Adrenal gland (tissue), 5 donors: ENCODE results near the gene ZNF414.

ENCODE experiments used
- POLR2A ChIP-seq, 2 donors: fragments of 450-650 bp; IDR thresholded peaks; one replicate each; pipeline ENCODE4 v1.6.1; 2017; ENCODE audit warnings: antibody characterized with exemption in 2 of 2, mild to moderate bottlenecking in 2 of 2, moderate library complexity in 1 of 2
- TF ChIP-seq, protein P1 (sequence below), 6 experiments: fragments of 450-650 bp in 4 of 6; fragments of 200-600 bp in 2 of 6; sonication (generic) in 1 of 6; IDR thresholded peaks; 1 replicate in 5 of 6; 2 replicates in 1 of 6; pipeline versions ENCODE4 v1.5.1 to v1.8.0; 2016 to 2021; ENCODE audit warnings: antibody characterized with exemption in 6 of 6, mild to moderate bottlenecking in 2 of 6, moderate library complexity in 1 of 6
- donor health status: DM: no; HTN: no; CAD: no.

DNA sequence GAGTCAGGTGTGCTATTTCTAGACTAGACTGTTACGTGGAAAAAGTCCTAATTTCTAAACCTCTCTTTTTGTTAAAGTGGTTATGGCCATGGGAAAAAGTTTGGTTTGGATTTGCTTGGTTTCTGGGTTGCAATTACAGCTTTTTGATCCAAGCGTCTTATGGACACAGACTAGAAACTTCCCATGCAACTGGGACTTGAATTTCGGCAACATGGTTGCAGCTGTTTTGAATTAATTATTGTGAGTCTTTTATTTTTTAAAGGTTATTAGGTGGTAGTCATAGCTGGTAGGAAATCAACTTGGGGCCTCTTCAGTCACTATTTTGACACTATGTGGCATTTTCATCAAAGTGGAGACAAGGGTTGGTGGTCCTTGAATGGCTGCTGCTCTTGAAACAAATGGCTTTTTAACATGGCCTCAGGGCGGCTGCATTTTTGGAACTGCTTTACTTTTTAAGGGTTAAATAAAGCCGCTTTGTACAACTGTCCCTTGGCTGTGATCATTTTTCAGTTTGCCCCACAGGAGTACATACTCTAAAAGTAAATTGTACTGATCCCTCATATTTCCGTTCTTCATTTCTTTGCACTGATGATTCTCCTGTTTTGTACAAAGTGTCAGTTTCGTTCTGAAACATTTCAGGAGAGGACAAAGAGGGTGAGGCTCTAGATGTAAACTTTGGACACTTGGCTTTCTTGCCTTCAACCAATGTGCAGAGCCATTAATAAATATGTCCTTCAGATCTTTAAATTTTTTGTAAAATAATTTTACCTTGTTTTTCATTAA lies 53.3 kb downstream of the ZNF414 start:
- TF ChIP-seq, protein P1, sequence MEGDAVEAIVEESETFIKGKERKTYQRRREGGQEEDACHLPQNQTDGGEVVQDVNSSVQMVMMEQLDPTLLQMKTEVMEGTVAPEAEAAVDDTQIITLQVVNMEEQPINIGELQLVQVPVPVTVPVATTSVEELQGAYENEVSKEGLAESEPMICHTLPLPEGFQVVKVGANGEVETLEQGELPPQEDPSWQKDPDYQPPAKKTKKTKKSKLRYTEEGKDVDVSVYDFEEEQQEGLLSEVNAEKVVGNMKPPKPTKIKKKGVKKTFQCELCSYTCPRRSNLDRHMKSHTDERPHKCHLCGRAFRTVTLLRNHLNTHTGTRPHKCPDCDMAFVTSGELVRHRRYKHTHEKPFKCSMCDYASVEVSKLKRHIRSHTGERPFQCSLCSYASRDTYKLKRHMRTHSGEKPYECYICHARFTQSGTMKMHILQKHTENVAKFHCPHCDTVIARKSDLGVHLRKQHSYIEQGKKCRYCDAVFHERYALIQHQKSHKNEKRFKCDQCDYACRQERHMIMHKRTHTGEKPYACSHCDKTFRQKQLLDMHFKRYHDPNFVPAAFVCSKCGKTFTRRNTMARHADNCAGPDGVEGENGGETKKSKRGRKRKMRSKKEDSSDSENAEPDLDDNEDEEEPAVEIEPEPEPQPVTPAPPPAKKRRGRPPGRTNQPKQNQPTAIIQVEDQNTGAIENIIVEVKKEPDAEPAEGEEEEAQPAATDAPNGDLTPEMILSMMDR (IDR thresholded peaks at IDR 0.05), result no peak
- TF ChIP-seq POLR2A (IDR thresholded peaks at IDR 0.05), result no peak
